Stimulated activated CD8-positive, alpha-beta memory T cell treated with anti-CD3 and anti-CD28 coated beads, Interleukin-4, amount 100 ng/mL, for 1 hour (primary cell): ENCODE measurements around the gene A4GNT.
"Not testable (repeated sequence)": the region's sequence is repeated elsewhere in the genome, so short reads cannot be mapped to it uniquely, and the experiment has no call there.

Experiments
- DNase-seq, 2 donors: peaks; one replicate each; pipeline ENCODE4 v3.0.0-alpha.2; 2020; ENCODE audit warnings: low read depth in 2 of 2, low spot score in 1 of 2

The A4GNT gene

DNA sequence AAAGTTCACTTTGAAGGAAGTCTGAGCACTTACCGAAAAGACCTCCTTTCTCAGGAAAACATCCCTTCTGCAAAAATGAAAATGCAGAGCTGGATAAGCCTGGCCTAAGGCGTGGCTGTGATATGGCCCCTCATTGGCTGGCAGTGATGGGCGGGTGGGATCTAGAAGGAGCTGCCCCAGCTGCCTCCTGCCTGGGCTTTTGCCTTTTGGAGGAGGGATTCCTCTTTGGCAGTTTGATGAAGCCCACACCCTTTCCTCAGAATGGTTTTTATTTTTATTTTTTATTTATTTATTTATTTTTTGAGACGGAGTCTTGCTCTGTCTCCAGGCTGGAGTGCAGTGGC lies 12.8 kb downstream of the A4GNT start:
- DNase-seq: no peak

- DNase-seq: no peak
These were observed 13.4 kb downstream of the A4GNT start for GRCh38 chr3:138118612-138119422.

GRCh38 chr3:138114988-138115971 lies 16.9 kb downstream of the A4GNT start, which contains the start of gene DZIP1L:
DZIP1L (minus strand) TSS chr3:138115608; CDS start chr3:138103971, 11,637 bp downstream.
- no peak for DNase-seq

DNA sequence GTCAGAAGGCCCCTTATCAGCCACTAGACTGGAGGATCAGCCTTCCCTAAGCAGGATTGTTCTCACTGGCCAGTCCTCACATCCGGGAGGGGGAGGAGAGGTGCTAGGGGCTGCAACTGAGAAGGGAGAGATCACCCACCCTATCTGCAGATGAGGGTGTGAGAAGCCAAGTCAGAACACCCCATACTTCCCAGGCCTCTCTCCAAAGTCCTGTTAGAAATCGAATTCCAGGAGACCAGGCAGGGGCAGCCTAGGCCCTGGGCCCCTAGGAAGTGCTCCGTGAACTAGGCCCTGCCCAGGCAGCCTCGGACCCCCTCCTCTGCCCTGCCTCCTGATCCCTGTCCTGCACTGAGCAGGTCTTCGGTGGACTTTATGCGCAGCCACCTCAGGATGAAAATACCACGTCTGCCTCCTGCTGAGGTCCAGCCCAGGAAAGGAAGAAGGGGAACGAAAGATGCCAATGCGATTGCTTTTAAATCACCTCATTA lies 17.7 kb downstream of the A4GNT start:
- no peak for DNase-seq

GRCh38 chr3:138113326-138113725 lies 18.9 kb downstream of the A4GNT start:
- DNase-seq: no peak

DNA sequence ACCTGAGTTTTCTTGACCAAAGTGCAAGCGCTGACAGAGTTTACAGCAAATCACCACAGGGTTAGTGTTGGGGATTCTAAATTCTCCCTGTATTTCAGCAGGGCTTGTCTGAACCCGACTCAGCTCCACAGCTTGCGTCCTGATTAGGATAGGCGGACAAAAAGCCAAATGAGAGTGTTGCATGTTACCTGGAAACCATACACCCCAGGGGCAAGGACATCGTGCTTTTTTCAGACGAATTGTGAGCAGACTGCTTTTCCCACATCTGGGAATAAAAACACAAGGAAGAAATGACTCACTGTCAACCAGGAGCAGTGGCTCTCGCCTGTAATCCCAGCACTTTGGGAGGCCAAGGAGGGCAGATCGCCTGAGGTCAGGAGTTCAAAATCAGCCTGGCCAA lies 19.8 kb downstream of the A4GNT start:
- no peak for DNase-seq

DNA sequence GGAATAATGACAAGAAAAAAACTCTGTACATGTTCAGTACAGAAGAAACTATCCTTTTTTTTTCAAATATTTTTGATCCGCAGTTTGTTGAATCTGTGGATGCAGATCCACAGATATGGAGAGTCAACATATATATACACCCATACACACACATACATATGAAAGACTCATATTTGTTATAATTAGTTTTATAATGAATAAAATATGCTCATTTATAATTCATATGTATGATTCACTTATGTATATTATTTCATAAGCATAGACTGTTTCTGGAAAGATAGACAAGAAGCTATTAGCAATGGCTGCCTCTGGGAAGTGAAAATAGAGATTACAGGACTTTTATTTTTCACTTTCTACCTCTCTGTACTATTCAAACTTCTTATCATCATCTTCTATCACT lies 26.6 kb downstream of the A4GNT start:
- no peak for DNase-seq

- DNase-seq: no peak
These were observed 28.7 kb downstream of the A4GNT start for GRCh38 chr3:138103466-138103865.

- DNase-seq: not testable (repeated sequence)
These were observed 30.7 kb downstream of the A4GNT start for GRCh38 chr3:138101351-138101940.

DNA sequence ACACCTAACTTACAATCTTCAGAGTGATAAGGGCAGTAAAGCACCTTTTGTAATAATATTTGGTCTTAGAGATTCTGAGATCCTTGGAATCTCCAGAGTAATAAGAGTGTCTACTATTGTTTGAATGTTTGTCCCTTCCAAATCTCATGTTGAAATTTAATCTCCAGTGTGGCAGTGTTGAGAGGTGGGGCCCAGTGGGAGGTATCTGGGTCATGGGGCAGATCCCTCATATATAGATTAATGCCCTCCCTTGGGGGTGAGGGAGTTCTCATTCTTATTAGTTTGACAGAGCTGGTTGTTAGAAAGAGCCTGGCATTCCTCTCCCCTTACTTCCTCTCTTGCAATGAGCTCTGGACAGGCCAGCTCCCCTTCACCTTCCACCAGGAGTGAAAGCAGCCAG lies 32.8 kb downstream of the A4GNT start:
- no peak for DNase-seq

DNA sequence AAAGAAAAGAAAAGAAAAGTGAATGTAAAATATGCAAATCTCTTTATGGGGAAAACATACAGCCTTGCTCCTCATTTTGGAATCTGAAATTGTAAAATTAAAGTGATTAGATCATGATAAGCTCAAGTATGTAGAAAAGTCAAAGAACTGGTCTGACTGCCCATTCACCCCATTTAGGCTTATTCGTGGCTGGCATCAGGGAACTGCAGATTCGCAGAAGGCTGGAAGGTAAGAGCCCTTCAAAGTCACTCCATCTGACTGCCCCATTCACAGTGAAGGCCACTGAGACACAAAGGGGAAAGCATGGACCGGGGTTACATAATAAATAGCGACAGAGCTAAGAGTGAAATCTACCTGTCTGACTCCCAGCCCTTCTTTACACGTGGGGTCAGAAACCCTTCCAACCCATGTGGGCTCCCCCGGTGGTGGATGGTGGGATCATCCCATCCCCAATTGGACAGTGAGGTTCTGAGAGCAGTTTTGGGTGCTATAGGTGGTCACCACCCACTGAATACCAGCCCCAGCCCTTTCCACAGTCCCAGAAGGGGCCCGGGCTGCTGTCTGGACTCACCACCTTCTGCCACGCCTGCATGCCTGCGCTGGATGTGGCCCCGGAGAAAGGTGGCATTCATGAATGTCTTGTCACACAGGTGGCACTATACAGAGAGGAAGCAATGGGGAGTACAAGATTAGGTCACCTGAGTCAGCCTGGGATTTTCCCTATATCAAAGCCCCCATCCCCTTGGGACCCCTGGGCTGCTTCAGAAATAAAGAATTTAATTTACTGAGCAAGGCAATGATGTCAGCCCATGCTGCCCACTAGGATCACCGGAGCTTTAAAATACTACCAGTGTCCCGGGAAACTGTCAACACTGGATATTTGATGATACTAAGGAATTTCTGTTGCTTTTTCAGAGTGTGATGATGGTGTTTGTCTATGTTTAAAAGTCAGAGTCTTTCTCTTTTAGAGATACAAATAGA lies 34.7 kb downstream of the A4GNT start:
- no peak for DNase-seq

DNA sequence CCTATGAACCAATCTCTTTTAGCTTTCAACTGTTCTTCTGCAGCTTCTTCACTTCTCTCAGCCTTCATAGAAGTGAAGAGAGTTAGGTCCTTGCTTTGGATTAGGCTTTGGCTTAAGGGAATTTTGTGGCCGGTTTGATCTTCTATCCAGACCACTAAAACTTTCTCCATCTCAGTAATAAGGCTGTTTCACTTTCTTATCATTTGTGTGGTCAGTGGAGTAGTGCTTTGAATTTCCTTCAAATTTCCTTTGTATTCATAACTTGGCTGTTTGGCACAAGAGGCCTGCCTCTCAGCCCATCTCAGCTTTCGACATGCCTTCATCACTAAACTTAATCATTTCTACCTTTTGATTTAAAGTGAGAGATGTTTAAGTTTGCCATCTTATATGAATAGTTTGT lies 38.5 kb downstream of the A4GNT start:
- DNase-seq: no peak

DNA sequence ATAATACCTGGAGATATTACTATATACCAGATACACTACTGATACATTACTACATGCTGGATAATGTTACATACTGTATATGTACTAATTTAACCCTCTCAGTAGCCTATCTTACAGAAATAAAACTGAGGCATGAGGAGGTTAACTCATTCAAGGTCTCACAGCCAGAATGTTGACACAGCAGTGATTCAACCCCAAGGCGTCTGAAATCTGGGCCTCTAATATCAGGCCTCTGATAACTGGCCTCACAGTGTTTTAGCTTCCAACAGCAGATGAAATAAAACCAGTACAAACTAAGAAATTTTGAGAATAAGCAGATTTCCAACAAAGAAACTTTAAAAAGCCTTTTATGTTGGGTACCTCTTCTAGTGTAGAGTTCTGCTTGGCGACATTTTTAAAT lies 40.2 kb downstream of the A4GNT start:
- no peak for DNase-seq

- no peak for DNase-seq
These were observed 43.1 kb downstream of the A4GNT start for GRCh38 chr3:138089091-138089490.

- DNase-seq: not testable (repeated sequence)
These were observed 46.4 kb downstream of the A4GNT start for GRCh38 chr3:138085745-138086144.

GRCh38 chr3:138084196-138084595 lies 48.0 kb downstream of the A4GNT start:
- DNase-seq: no peak

DNA sequence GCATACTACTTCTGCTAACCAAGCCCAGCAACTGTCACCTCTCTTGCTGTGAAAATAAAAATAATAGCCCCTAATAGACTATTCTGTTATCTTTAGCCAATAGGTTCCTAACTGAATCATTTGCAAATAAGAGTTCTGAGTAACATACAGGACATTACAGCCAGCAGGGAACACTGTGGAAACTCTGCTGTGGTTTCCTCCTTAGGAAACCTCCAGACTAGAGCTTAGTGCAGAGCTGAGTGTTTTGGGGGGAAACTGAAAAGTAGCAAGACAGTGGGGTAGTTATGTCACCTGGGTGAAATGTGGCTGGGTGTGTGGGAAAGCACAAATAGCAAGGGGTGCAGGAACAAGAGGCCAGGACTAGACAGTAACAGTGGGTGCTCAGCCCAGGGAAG lies 49.2 kb downstream of the A4GNT start:
- DNase-seq: no peak

- DNase-seq: no peak
These were observed 49.9 kb downstream of the A4GNT start for GRCh38 chr3:138082085-138082991.

- DNase-seq: no peak
These were observed 50.7 kb downstream of the A4GNT start for GRCh38 chr3:138081371-138082084.
